Testis (tissue), 3 donors: Measurements from ENCODE around the gene TCF4. TPM values are rescaled to one million over a fixed set of nuclear protein-coding genes. Genes with fewer than 3 reads are reported as not detected.
A peak's percentile ranks its signal among the peaks of the same experiment; 100 is the strongest.

ENCODE experiments used
- DNase-seq: peaks from one replicate; pipeline ENCODE4 v3.0.0-alpha.2; 2019
- H3K27ac ChIP-seq, 2 donors: fragments of 200-600 bp; sonication (generic); one replicate each; pipeline ENCODE4 v1.5.1; 2019
- H3K27me3 ChIP-seq: fragments of 200-600 bp; sonication (generic); one replicate; pipeline ENCODE4 v1.5.1; 2019
- H3K36me3 ChIP-seq: fragments of 200-600 bp; sonication (generic); one replicate; pipeline ENCODE4 v1.5.1; 2017; ENCODE audit warnings: low read depth; ENCODE audit errors: missing control alignments
- H3K4me1 ChIP-seq: fragments of 200-600 bp; sonication (generic); one replicate; pipeline ENCODE4 v1.5.1; 2019
- H3K4me3 ChIP-seq, 2 donors: fragments of 200-600 bp; sonication (generic); one replicate each; pipeline ENCODE4 v1.5.1; 2017 to 2019
- H3K9me3 ChIP-seq: fragments of 200-600 bp; sonication (generic); one replicate; pipeline ENCODE4 v1.5.1; 2017
- POLR2A ChIP-seq: fragments of 450-650 bp; IDR thresholded peaks from one replicate; pipeline ENCODE4 v1.6.1; 2017; ENCODE audit warnings: antibody characterized with exemption, mild to moderate bottlenecking, moderate library complexity
- WGBS, 2 donors: methylation state at CpG; one replicate each; pipeline ENCODE4 v1.1.5; 2018; 5-methylcytosine and 5-hydroxymethylcytosine counted together
- intact Hi-C: fragments of 100-400 bp; cut with DNase I; formaldehyde crosslinking; loops from one replicate; pipeline ENCODE4 v1.15.1; 2023; ENCODE audit warnings: low total_unique reads
- polyA plus RNA-seq: library from polyadenylated mRNA; stranded (reverse); fragments of 350-450 nt; fragmentation: Illumina TruSeq; extraction: RNeasy Lipid Tissue Mini Kit (QIAGEN cat#74804); gene quantifications from one replicate; pipeline ENCODE4 v1.2.3, GENCODE V29; 2014; ENCODE audit warnings: low read depth, low replicate concordance; ENCODE audit not compliant: insufficient read depth
- total RNA-seq, 2 donors: library from RNA; depleted of rRNA; stranded (reverse); fragments of >200 nt; gene quantifications; one replicate each; pipeline ENCODE4 v1.2.3, GENCODE V29; 2016
- TF ChIP-seq, protein P1 (sequence below), 3 experiments: fragments of 450-650 bp in 2 of 3; fragments of 200-600 bp in 1 of 3; sonication (generic) in 1 of 3; IDR thresholded peaks; one replicate each; pipeline ENCODE4 v1.5.1; 2016 to 2019; ENCODE audit warnings: antibody characterized with exemption in 3 of 3, mild to moderate bottlenecking in 2 of 3, moderate library complexity in 1 of 3

Gene TCF4
- total and polyA plus RNA-seq, 3 donors from 2014 or later: 50.8 to 122 (median 110) TPM

DNA sequence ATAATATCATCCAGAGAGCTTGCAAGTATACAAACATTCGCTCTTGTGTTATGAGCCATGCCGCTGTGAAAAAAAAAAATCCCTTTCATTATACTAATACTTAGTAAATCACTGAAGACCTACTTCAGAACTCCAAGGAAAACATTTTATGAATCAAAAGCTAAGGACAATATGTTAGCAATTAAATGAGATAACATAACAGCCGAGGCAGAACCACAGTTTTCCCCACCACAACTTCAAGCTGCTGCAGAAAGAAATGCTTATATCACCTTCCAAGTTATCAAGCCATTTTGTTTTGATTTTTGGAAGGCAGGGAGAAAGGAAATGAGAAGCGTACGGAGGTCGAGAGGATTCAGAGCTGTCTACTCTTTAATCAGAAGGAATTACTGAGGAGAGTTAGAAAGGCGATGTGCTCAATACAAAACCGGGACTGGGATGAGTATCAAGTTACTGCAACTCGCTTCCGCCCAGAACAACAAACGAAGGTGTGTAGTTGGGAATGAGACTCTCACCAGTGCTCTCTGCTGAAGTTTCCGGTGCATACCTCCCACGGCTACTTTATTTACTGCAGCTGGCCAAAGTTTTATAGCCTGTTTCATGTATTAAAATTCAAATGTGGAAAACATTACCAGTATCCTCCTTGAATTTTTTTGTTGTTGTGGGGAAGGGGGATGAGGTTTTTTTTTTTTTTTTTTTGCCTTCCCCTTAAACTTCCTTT is 336.6 kb downstream of the TCF4 start:
- Histone ChIP-seq H3K27me3 (no peaks in the 10 kb centered on the region), H3K4me1 (peaks cover 25% of the 10 kb centered on the region), H3K27ac (peak overlapping the region in 1 of 2 donors; percentile 7), H3K9me3 (no peaks in the 10 kb centered on the region), H3K36me3 (no peaks in the 10 kb centered on the region), H3K4me3 (no peak overlapping the region)
- DNase-seq: peak; percentile 41
- 15 to 36% methylated on average over 13 of the region's 13 CpGs for WGBS, 2 donors
- intact Hi-C loops: no loop called here
- TF ChIP-seq POLR2A: no peak
- TF ChIP-seq, protein P1, sequence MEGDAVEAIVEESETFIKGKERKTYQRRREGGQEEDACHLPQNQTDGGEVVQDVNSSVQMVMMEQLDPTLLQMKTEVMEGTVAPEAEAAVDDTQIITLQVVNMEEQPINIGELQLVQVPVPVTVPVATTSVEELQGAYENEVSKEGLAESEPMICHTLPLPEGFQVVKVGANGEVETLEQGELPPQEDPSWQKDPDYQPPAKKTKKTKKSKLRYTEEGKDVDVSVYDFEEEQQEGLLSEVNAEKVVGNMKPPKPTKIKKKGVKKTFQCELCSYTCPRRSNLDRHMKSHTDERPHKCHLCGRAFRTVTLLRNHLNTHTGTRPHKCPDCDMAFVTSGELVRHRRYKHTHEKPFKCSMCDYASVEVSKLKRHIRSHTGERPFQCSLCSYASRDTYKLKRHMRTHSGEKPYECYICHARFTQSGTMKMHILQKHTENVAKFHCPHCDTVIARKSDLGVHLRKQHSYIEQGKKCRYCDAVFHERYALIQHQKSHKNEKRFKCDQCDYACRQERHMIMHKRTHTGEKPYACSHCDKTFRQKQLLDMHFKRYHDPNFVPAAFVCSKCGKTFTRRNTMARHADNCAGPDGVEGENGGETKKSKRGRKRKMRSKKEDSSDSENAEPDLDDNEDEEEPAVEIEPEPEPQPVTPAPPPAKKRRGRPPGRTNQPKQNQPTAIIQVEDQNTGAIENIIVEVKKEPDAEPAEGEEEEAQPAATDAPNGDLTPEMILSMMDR (IDR thresholded peaks at IDR 0.05): no peak

DNA sequence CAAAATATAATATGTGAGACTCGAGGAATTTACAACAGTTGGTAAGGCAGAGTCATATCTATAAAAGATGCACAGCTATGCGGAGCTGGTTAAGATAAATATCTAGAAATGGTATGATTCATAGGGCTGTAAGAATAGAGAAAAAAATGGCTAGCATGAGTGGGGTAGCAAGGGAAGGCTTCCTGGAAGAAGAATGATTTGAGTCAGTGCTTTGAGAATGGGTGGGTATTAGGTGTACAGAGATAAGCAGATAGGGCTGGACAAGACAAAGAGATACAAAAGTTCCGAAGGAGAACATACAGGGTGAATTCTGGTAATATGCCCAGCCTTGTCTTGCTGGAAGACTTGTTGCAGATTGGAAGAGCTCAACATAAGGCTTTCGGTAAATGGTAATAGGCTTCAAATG is 337.2 kb downstream of the TCF4 start:
- no peak overlapping the region for H3K4me3 ChIP-seq
- intact Hi-C loops: no loop called here
- no peak overlapping the region for H3K27ac ChIP-seq
- DNase-seq: no peak
- H3K36me3 ChIP-seq: no peaks in the 10 kb centered on the region
- no peaks in the 10 kb centered on the region for H3K9me3 ChIP-seq
- no peaks in the 10 kb centered on the region for H3K27me3 ChIP-seq
- 52 to 66% methylated on average over 4 of the region's 4 CpGs for WGBS, 2 donors
- peaks cover 25% of the 10 kb centered on the region for H3K4me1 ChIP-seq
- TF ChIP-seq POLR2A: no peak
- TF ChIP-seq, protein P1 (IDR thresholded peaks at IDR 0.05): no peak

DNA sequence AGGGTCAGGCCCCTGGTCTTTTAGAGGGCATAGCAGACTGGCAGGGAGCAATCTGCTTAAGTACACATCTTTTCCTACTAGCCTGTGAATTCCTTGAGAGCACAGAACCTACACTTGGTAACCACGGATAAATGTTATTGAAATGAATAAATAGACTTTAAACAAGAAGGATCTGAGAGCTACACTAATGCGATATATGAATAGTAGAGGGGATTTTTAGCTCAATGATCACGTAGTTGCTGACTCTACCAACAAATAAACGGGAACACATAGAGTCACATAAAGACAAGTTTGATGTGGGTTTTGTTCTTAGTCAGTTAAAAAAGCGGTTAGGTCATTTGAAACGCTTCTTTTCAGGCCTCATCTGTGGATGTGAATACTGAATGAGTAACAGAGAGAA is 338.4 kb downstream of the TCF4 start:
- H3K27ac ChIP-seq: no peak overlapping the region
- WGBS, 2 donors: 96 to 99% methylated on average over 6 of the region's 6 CpGs
- intact Hi-C loops: no loop called here
- TF ChIP-seq POLR2A: no peak
- TF ChIP-seq, protein P1 (IDR thresholded peaks at IDR 0.05): no peak
- no peaks in the 10 kb centered on the region for H3K27me3 ChIP-seq
- H3K9me3 ChIP-seq: no peaks in the 10 kb centered on the region
- H3K4me3 ChIP-seq: no peak overlapping the region
- DNase-seq: no peak
- peaks cover 25% of the 10 kb centered on the region for H3K4me1 ChIP-seq
- H3K36me3 ChIP-seq: no peaks in the 10 kb centered on the region

DNA sequence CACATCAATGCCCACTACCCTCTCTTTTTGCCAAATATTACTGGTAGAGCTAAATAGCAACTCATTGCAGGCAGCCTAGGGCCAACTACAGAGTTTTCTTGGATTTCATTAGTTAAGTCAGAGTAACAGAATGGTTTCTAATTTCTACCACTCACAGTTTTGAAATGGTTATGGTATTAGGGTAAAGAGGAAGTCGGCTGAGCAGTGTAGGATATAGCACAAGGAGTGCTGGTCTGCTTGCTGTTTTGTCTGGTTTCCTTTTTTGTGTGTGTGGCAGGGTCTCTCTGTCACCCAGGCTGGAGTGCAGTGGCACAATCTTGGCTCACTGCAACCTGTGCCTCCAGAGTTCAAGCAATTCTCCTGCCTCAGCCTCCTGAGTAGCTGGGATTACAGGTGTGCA is 339.5 kb downstream of the TCF4 start:
- Histone ChIP-seq H3K4me1 (peaks cover 28% of the 10 kb centered on the region), H3K4me3 (no peak overlapping the region), H3K27me3 (no peaks in the 10 kb centered on the region), H3K36me3 (no peaks in the 10 kb centered on the region), H3K27ac (no peak overlapping the region), H3K9me3 (no peaks in the 10 kb centered on the region)
- 77 to 94% methylated on average over 1 of the region's 1 CpG for WGBS, 2 donors
- intact Hi-C loops: no loop called here
- no peak for DNase-seq
- TF ChIP-seq, protein P1 (IDR thresholded peaks at IDR 0.05): no peak
- no peak for TF ChIP-seq POLR2A

DNA sequence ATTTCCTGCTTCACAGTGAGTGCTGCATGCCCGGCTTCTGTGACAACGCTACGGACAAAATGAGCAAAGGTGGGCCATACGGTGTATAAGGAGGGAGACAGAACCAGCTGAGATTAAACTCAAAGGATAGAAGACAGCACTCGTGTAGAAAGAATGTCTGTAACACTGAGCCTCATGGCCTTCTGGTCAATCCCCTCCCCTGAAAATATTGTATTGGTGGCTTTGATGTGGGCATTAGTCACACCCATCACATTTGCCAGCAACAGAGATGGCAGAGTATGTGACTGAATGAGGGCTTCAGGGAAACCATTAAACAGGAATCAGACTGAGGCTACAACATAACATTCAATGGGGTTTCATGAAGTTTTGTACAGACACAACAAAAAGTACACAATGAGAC is 341.0 kb downstream of the TCF4 start:
- Histone ChIP-seq H3K27ac (no peak overlapping the region), H3K4me1 (peaks cover 18% of the 10 kb centered on the region), H3K36me3 (no peaks in the 10 kb centered on the region), H3K9me3 (no peaks in the 10 kb centered on the region), H3K4me3 (no peak overlapping the region), H3K27me3 (no peaks in the 10 kb centered on the region)
- TF ChIP-seq POLR2A: no peak
- TF ChIP-seq, protein P1 (IDR thresholded peaks at IDR 0.05): no peak
- WGBS, 2 donors: 85 to 94% methylated on average over 5 of the region's 5 CpGs
- no peak for DNase-seq
- intact Hi-C loops: no loop called here
